Measurements from ENCODE around the gene MCHR2. TPM values are rescaled to one million over a fixed set of nuclear protein-coding genes. Genes with fewer than 3 reads are reported as not detected.

The MCHR2 gene
- polyA plus RNA-seq, 2 of the 4 experiments (the other 2 are of a cell fraction) = not detected

DNA sequence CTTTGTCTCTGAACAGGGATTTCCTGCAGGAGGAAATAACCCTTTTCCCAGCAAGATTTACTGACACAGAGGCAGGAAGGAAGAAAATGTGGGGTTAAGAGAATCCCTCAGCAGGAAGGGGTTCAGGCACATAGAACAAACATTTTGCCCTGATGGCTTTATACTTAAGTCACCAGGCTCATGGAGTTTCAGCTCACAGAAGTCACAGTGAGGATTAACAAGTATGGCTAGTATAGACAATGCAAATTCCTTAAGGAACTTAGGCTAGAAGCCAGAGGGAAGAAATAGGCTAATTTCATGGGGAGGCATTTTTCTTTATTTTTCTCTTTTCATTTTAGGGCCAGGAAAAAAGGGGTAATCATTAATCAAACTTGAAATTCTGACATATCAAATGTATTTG is 50.2 kb downstream of the MCHR2 start (continued):
- TF ChIP-seq KDM5A (IDR thresholded peaks at IDR 0.05) = no peak

DNA sequence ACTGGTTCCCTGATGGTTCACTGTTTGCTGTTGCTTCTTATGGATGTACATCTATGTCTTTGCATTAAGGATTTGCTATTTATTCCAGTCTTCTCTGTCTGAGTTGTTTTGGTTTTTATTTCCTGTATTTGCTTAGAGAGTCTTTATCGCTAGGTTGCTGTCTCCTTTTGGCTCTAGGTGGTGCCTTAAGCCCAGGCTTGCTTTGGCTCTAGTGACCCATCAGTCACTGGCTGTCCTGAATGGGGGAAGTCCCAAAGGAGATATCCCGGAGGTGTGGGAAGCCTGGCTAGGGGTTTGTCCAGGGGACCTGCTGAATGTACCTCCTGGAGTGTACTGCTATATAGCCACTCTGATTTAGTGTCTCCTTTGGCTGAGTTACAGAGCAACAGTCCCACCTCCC is 53.4 kb downstream of the MCHR2 start:
- Histone ChIP-seq H3K27ac (no peak overlapping the region), H3K4me3 (no peak overlapping the region), H3K4me1 (no peaks in the 10 kb centered on the region), H3K4me2 (no peak overlapping the region), H3K9me3 (no peaks in the 10 kb centered on the region)
- 33% methylated on average over 1 of the region's 2 CpGs for WGBS (ENCODE audit: missing lambda C conversion rate)
- ATAC-seq (no peak), DNase-seq (ENCODE audit: low read depth in 1 of 2, low spot score in 1 of 2) (no peak), FAIRE-seq (no peak)
- TF ChIP-seq GATA3 (IDR thresholded peaks at IDR 0.05; ENCODE audit: borderline replicate concordance) = no peak
- TF ChIP-seq, protein P1, sequence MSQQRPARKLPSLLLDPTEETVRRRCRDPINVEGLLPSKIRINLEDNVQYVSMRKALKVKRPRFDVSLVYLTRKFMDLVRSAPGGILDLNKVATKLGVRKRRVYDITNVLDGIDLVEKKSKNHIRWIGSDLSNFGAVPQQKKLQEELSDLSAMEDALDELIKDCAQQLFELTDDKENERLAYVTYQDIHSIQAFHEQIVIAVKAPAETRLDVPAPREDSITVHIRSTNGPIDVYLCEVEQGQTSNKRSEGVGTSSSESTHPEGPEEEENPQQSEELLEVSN (IDR thresholded peaks at IDR 0.05; ENCODE audit: borderline replicate concordance, low read depth) = no peak
- TF ChIP-seq KDM1A (IDR thresholded peaks at IDR 0.05; ENCODE audit: low read depth) = no peak
- TF ChIP-seq RARB (CRISPR knock-in tag; IDR thresholded peaks at IDR 0.05) = no peak
- TF ChIP-seq HOXB13 (CRISPR knock-in tag; IDR thresholded peaks at IDR 0.05; ENCODE audit: low read depth) = no peak
- TF ChIP-seq CBX8 (IDR thresholded peaks at IDR 0.05) = no peak
- TF ChIP-seq, protein P2, sequence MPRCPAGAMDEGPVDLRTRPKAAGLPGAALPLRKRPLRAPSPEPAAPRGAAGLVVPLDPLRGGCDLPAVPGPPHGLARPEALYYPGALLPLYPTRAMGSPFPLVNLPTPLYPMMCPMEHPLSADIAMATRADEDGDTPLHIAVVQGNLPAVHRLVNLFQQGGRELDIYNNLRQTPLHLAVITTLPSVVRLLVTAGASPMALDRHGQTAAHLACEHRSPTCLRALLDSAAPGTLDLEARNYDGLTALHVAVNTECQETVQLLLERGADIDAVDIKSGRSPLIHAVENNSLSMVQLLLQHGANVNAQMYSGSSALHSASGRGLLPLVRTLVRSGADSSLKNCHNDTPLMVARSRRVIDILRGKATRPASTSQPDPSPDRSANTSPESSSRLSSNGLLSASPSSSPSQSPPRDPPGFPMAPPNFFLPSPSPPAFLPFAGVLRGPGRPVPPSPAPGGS (IDR thresholded peaks at IDR 0.05) = no peak
- TF ChIP-seq EHMT2 (IDR thresholded peaks at IDR 0.05; ENCODE audit: low read depth) = no peak
- TF ChIP-seq NPAS2 (CRISPR knock-in tag; IDR thresholded peaks at IDR 0.05; ENCODE audit: borderline replicate concordance) = no peak
- no peak for TF ChIP-seq POLR2AphosphoS2 (conservative IDR thresholded peaks at IDR 0.05; ENCODE audit: low read length)
- no peak for TF ChIP-seq BHLHE40 (IDR thresholded peaks at IDR 0.05; ENCODE audit: low read depth, low read length)
- no peak for TF ChIP-seq HEYL (CRISPR knock-in tag; IDR thresholded peaks at IDR 0.05)
- no peak for TF ChIP-seq CBX2 (IDR thresholded peaks at IDR 0.05; ENCODE audit: borderline replicate concordance, low read depth)
- no peak for TF ChIP-seq RCOR1 (IDR thresholded peaks at IDR 0.05; ENCODE audit: low read depth, low read length)
- TF ChIP-seq POLR2A (IDR thresholded peaks at IDR 0.05; ENCODE audit: low read length) = no peak
- TF ChIP-seq CHD4 (IDR thresholded peaks at IDR 0.05; ENCODE audit: borderline replicate concordance) = no peak
- TF ChIP-seq MAZ (IDR thresholded peaks at IDR 0.05; ENCODE audit: borderline replicate concordance, low read depth, low read length) = no peak
- TF ChIP-seq, protein P3, sequence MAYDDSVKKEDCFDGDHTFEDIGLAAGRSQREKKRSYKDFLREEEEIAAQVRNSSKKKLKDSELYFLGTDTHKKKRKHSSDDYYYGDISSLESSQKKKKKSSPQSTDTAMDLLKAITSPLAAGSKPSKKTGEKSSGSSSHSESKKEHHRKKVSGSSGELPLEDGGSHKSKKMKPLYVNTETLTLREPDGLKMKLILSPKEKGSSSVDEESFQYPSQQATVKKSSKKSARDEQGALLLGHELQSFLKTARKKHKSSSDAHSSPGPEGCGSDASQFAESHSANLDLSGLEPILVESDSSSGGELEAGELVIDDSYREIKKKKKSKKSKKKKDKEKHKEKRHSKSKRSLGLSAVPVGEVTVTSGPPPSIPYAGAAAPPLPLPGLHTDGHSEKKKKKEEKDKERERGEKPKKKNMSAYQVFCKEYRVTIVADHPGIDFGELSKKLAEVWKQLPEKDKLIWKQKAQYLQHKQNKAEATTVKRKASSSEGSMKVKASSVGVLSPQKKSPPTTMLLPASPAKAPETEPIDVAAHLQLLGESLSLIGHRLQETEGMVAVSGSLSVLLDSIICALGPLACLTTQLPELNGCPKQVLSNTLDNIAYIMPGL (CRISPR knock-in tag; IDR thresholded peaks at IDR 0.05; ENCODE audit: borderline replicate concordance) = no peak
- TF ChIP-seq, protein P4, sequence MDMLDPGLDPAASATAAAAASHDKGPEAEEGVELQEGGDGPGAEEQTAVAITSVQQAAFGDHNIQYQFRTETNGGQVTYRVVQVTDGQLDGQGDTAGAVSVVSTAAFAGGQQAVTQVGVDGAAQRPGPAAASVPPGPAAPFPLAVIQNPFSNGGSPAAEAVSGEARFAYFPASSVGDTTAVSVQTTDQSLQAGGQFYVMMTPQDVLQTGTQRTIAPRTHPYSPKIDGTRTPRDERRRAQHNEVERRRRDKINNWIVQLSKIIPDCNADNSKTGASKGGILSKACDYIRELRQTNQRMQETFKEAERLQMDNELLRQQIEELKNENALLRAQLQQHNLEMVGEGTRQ (IDR thresholded peaks at IDR 0.05) = no peak
- CTCF ChIA-PET = no interaction called here
- POLR2A ChIA-PET = no interaction called here

DNA sequence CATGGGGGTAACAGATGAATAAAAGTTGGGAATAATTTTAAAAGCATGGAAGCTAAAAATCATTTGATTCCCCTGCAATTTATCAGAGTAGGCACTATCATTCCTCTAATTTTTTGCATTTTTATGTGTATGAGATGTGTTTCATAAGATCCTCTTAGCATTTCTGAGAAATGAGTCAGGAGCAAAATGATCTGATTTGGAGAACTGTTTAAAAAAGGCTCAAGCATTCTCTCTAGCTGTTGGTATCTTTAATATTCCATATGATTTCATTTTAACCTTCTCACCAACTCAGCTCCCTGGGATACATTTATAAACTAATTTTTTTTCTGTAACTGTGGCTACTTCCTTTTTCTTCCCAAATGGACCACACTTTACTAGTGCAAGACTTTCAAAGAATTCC is 60.9 kb downstream of the MCHR2 start:
- Histone ChIP-seq H3K9me3 (no peaks in the 10 kb centered on the region), H3K4me1 (no peaks in the 10 kb centered on the region), H3K27ac (no peak overlapping the region), H3K4me3 (no peak overlapping the region), H3K4me2 (no peak overlapping the region)
- ATAC-seq (no peak), FAIRE-seq (no peak), DNase-seq (ENCODE audit: low read depth in 1 of 2, low spot score in 1 of 2) (no peak)
- ChIA-PET POLR2A (no interaction called here), CTCF (interaction anchor here (0.9 kb wide), 1 partner anchor 69 kb away, joined by 3 read pairs; no protein-coding TSS in a partner anchor)
- TF ChIP-seq, protein P5, sequence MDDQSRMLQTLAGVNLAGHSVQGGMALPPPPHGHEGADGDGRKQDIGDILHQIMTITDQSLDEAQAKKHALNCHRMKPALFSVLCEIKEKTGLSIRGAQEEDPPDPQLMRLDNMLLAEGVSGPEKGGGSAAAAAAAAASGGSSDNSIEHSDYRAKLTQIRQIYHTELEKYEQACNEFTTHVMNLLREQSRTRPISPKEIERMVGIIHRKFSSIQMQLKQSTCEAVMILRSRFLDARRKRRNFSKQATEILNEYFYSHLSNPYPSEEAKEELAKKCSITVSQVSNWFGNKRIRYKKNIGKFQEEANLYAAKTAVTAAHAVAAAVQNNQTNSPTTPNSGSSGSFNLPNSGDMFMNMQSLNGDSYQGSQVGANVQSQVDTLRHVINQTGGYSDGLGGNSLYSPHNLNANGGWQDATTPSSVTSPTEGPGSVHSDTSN (IDR thresholded peaks at IDR 0.05) = no peak
- TF ChIP-seq, protein P4 (IDR thresholded peaks at IDR 0.05) = no peak
- TF ChIP-seq EP300 (IDR thresholded peaks at IDR 0.05) = no peak
- no peak for TF ChIP-seq RARB (CRISPR knock-in tag; IDR thresholded peaks at IDR 0.05)
- no peak for TF ChIP-seq CEBPB (IDR thresholded peaks at IDR 0.05)
- TF ChIP-seq POLR2AphosphoS2 (conservative IDR thresholded peaks at IDR 0.05; ENCODE audit: low read length) = no peak
- no peak for TF ChIP-seq EHMT2 (IDR thresholded peaks at IDR 0.05; ENCODE audit: low read depth)
- TF ChIP-seq, protein P1 (IDR thresholded peaks at IDR 0.05; ENCODE audit: borderline replicate concordance, low read depth) = no peak
- TF ChIP-seq, protein P2 (IDR thresholded peaks at IDR 0.05) = no peak
- no peak for TF ChIP-seq JUNB (IDR thresholded peaks at IDR 0.05)
- no peak for TF ChIP-seq HOXB13 (CRISPR knock-in tag; IDR thresholded peaks at IDR 0.05; ENCODE audit: low read depth)
- TF ChIP-seq RAD21 (conservative IDR thresholded peaks at IDR 0.05 in 1 of 2, IDR thresholded peaks at IDR 0.05 in 1 of 2) = no peak
- TF ChIP-seq SMC3 (IDR thresholded peaks at IDR 0.05) = no peak
- TF ChIP-seq, protein P6, sequence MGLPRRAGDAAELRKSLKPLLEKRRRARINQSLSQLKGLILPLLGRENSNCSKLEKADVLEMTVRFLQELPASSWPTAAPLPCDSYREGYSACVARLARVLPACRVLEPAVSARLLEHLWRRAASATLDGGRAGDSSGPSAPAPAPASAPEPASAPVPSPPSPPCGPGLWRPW (IDR thresholded peaks at IDR 0.05) = no peak
- TF ChIP-seq ZC3H11A (IDR thresholded peaks at IDR 0.05) = no peak
